Activated CD4-positive, alpha-beta T cell treated with anti-CD3 and anti-CD28 coated beads, Interleukin-2, amount 10 ng/mL, durations not matched to agents 24 days and 14 days (primary cell): Measurements from ENCODE around the gene HPS1. TPM values are rescaled to one million over a fixed set of nuclear protein-coding genes. Genes with fewer than 3 reads are reported as not detected.

Source experiments
- DNase-seq: peaks from one replicate; pipeline ENCODE4 v3.0.0; 2022
- H3K27ac Mint-ChIP-seq: one replicate; pipeline ENCODE4 v1.8.0; 2022; ENCODE audit warnings: mild to moderate bottlenecking, mixed read lengths
- H3K27me3 Mint-ChIP-seq: one replicate; pipeline ENCODE4 v1.8.0; 2022; ENCODE audit warnings: mixed read lengths
- H3K36me3 Mint-ChIP-seq: one replicate; pipeline ENCODE4 v1.8.0; 2022; ENCODE audit warnings: low read depth, mild to moderate bottlenecking, mixed read lengths
- H3K4me1 Mint-ChIP-seq: one replicate; pipeline ENCODE4 v1.8.0; 2021; ENCODE audit warnings: mixed read lengths
- H3K4me3 Mint-ChIP-seq: one replicate; pipeline ENCODE4 v1.8.0; 2022; ENCODE audit warnings: mild to moderate bottlenecking, moderate library complexity, mixed read lengths
- H3K9me3 Mint-ChIP-seq: one replicate; pipeline ENCODE4 v1.8.0; 2021; ENCODE audit warnings: mixed read lengths
- intact Hi-C: fragments of 100-400 bp; cut with micrococcal nuclease; formaldehyde crosslinking; loops from one replicate; pipeline ENCODE4 v1.15.1; 2023
- total RNA-seq: library from RNA; stranded (reverse); gene quantifications from 2 replicates; pipeline ENCODE4 v1.2.3, GENCODE V29; 2022

Gene HPS1
- total RNA-seq, 1 donor from 2014 or later, result 58.6 TPM

DNA sequence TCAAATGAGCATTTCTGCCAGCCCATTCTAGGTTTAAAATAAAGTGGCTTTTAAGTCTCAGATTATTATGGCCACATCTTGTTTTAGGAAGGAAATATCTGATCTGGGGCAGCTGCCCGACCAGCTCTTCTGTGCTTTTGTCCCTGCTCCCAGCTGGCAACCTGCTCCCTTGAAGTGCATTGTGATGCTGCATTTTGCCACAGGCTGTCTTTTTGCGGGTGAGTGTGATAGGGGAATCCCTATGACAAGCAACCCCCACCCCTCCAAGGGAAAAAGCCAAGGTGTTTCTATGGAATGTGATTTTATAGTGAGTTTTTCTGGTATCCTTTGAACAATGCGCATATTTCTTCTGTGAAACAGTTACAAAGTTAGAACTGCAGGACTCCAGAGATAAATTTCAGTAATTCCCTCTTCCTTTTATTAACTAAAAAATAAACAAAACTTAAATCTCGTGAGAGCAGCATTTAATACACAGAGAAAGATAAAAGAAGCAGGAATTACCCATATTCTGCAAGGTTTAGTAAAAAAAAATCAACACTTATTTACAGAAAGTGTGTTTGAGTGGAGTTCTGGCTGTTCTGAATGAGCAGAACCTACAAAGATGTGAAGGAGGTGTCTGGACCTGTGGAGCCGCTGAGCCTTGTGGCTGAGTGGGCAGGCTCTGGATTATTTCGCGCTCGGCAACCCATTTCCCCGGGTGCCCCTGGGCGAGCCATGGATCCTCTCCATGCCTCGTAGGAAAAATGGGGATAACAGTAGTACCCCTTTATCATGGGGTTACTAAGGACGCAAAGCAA lies 10.1 kb upstream of the HPS1 start:
- no peaks in the 10 kb centered on the region for H3K36me3 Mint-ChIP-seq
- H3K4me3 Mint-ChIP-seq, result no peak overlapping the region

DNA sequence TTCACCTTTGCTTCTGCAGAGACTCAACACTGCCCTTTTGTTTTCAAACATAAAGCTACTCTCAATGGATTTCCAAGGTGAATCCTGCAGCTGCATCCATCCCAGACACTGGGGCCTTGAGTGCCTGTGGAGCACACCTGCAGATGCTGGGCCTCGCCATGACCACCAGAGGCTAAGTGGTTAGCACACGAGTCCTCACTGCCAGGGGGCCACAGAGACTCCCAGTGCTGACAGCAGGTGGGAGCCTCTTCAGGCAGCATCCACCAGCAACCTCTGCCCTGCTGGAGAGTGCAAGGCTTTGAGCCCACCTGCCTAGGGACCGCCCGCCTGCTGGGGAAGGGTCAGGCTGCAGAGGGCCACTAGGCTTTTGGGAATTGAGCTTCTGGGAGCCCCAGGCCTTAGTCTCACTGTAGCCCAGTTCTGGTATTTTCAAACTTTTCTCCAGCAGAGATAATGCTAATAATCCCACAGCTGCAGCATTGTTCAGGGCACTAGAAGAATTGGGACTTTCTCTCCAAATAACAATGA lies 9.4 kb upstream of the HPS1 start:
- Mint-ChIP-seq H3K36me3 (no peaks in the 10 kb centered on the region), H3K9me3 (no peaks in the 10 kb centered on the region), H3K27ac (no peak overlapping the region), H3K4me3 (no peak overlapping the region), H3K27me3 (peaks cover 27% of the 10 kb centered on the region), H3K4me1 (no peaks in the 10 kb centered on the region)
- DNase-seq, result no peak
- intact Hi-C loops, result no loop called here

More for the DNA sequence above, 10.1 kb upstream of the HPS1 start:
- Mint-ChIP-seq H3K4me1 (no peaks in the 10 kb centered on the region), H3K27me3 (peaks cover 24% of the 10 kb centered on the region), H3K9me3 (no peaks in the 10 kb centered on the region), H3K27ac (no peak overlapping the region)
- DNase-seq, result no peak
- intact Hi-C loops, result no loop called here

DNA sequence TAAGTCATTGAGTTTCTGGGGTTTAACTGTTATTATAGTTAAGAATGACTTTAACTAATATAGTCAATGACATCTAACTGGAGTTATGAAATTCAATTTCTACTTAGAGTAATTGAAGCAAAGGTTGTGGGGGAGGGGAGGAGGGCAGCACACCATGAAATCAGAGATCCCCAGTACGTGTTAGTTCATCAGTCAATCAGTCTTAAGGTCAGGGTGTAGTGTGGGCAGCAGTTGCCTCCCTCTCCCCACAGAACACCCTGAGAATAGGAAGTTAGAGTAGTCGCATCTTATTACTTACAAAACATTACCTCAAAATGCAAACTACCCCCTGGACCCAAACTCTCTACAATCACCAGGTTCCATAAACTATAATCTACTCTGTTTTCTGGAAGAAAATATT lies 7.0 kb upstream of the HPS1 start:
- H3K4me3 Mint-ChIP-seq, result no peak overlapping the region
- intact Hi-C loops, result no loop called here
- no peak for DNase-seq
- no peak overlapping the region for H3K27ac Mint-ChIP-seq
- H3K27me3 Mint-ChIP-seq, result peaks cover 38% of the 10 kb centered on the region
- H3K4me1 Mint-ChIP-seq, result no peaks in the 10 kb centered on the region
- H3K36me3 Mint-ChIP-seq, result no peaks in the 10 kb centered on the region
- H3K9me3 Mint-ChIP-seq, result no peaks in the 10 kb centered on the region

DNA sequence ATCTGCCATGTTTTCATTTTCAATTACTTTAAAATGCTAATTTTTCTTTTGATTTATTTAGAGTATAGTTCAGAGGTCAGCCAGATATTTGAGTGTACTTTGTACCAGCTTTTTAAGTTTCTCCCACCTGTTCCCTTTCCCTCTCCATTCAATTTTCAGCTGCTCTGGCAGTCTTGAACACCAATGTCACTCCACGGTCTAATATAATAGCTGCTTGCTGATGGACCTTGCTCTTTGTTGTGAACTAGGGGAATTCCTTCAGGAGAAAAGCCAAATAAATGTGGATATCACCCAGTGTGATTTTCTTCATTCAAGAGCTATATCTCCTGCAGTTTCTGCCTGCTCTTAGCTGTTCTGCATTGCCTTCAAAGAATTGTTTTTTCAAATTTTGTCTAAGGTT lies 3.9 kb upstream of the HPS1 start:
- no peak for DNase-seq
- Mint-ChIP-seq H3K36me3 (peaks cover 2% of the 10 kb centered on the region), H3K4me1 (peaks cover 1% of the 10 kb centered on the region), H3K27me3 (peaks cover 30% of the 10 kb centered on the region), H3K9me3 (no peaks in the 10 kb centered on the region), H3K27ac (no peak overlapping the region), H3K4me3 (no peak overlapping the region)
- intact Hi-C loops, result no loop called here

DNA sequence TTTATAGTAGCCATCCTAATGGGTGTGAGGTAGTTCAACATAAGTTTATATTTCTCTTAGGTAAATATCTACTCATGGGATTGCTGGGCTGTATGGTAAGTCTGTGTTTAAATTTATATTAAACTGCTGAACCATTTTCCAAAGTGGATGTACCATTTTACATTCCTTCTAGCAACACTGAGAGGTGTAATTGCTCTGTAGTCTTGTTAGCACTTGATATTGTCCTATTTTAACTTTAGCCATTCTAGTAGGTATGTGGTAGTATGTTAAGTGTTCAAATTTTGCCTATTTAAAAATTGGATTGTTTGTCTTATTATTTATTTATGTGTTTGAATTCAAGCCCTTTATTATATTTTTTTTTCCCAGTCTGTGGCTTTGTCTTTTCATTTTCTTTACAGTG lies 2.6 kb upstream of the HPS1 start:
- H3K4me3 Mint-ChIP-seq, result no peak overlapping the region
- intact Hi-C loops, result no loop called here
- peaks cover 30% of the 10 kb centered on the region for H3K27me3 Mint-ChIP-seq
- peaks cover 11% of the 10 kb centered on the region for H3K36me3 Mint-ChIP-seq
- no peak overlapping the region for H3K27ac Mint-ChIP-seq
- H3K9me3 Mint-ChIP-seq, result no peaks in the 10 kb centered on the region
- no peak for DNase-seq
- peaks cover 13% of the 10 kb centered on the region for H3K4me1 Mint-ChIP-seq

DNA sequence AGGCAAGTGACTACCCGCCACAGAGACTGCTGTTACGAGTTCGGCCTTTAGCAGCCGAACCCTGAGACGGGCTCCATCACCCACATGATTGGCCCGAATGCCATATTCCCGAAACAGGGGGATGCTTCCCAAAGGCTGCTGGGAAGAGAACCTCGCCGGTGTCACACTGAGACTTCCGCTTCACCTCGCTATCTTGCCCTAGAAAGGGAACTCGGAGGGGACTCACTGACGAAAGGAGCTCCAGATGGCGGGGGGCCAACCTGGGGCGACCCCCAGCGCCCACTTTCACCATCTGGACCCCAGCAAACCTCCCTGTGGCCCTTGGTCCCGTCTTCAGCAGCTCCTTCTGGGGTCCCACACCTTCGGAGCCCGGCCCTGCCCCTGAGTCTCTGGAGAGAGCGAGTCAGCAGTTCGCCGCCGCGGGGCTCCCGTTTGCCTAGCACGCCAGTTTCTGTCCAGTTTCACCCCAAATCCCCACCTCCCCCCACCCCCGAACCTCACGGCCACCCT lies 529 bp downstream of the HPS1 start:
- Mint-ChIP-seq H3K36me3 (peaks cover 36% of the 10 kb centered on the region), H3K9me3 (no peaks in the 10 kb centered on the region), H3K27ac (peak overlapping the region; percentile 90), H3K27me3 (peaks cover 18% of the 10 kb centered on the region), H3K4me1 (peaks cover 24% of the 10 kb centered on the region), H3K4me3 (peak overlapping the region; percentile 95)
- DNase-seq, result peak; percentile 80
- intact Hi-C loops, result loop anchor here (2.0 kb wide), 1 partner anchor 305 kb away; no protein-coding TSS in a partner anchor

DNA sequence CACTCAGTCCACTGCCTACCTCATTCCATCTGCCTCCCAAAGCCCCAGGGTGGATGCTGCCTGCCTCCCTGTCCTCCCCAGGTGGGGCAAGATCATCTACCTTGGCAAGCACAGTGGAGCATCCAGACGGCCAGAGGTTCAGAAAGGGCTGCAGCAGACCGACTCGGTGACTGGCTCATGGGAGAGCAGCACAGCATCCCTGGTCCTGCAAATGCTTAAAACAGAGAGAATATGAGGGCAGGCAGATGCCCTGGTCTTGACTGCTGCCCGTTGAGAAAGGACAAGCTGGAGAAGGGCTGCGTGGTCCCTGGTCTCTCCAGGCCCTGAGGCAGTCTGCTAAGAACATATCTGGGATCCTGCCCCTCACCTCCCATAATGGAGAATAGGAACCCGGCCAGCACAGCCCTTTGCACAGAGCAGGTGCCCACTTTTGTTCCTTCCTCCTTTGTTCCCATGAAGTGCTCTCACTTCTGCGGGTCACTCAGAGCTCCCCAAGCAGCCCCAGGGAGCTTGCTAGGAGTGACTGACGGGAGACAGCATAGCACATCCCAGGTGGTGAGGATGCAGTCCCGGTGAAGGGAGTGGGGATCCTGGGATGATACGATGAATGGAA lies 1.4 kb downstream of the HPS1 start:
- no peak for DNase-seq
- peaks cover 10% of the 10 kb centered on the region for H3K27me3 Mint-ChIP-seq
- intact Hi-C loops, result no loop called here
- peak overlapping the region; percentile 95 for H3K4me3 Mint-ChIP-seq
- H3K4me1 Mint-ChIP-seq, result peaks cover 28% of the 10 kb centered on the region
- H3K36me3 Mint-ChIP-seq, result peaks cover 41% of the 10 kb centered on the region
- no peaks in the 10 kb centered on the region for H3K9me3 Mint-ChIP-seq
- peak overlapping the region; percentile 90 for H3K27ac Mint-ChIP-seq

DNA sequence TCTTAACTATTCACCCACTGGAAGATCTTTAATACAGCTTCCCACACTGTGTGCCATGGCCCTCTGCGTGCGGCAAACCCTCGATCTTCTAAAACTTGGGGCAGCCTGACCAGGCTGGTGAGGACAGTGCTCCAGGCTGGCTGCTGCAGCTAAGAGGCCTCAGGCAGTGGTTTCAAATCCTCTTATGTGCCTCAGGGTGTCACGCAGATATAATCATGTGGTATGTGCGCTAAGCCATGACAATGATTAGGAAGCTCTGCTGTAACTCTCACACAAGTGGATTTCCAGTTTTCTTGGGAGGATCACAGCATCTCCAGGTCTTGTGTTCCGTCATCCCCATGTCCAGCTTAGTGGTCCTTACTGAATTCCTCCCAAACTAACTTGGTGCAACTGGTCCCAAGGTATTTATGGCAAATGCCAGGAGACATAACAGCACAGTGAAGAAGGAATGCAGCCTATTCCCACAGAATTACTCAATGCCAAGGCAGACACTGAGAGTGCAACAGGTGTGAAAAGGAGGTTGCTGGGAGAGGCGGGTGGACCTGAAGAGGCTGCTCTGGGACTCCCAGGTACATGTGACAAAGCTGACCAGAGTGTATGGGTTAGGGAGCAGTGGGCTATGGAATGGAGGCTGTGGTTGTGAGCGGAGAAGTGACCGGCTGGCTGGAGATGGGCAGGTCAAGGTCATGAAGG lies 2.3 kb downstream of the HPS1 start:
- Mint-ChIP-seq H3K4me3 (peak overlapping the region; percentile 95), H3K27me3 (peaks cover 4% of the 10 kb centered on the region), H3K4me1 (peaks cover 28% of the 10 kb centered on the region), H3K36me3 (peaks cover 48% of the 10 kb centered on the region), H3K9me3 (peaks cover 5% of the 10 kb centered on the region), H3K27ac (peak overlapping the region; percentile 16)
- DNase-seq, result no peak
- intact Hi-C loops, result no loop called here

DNA sequence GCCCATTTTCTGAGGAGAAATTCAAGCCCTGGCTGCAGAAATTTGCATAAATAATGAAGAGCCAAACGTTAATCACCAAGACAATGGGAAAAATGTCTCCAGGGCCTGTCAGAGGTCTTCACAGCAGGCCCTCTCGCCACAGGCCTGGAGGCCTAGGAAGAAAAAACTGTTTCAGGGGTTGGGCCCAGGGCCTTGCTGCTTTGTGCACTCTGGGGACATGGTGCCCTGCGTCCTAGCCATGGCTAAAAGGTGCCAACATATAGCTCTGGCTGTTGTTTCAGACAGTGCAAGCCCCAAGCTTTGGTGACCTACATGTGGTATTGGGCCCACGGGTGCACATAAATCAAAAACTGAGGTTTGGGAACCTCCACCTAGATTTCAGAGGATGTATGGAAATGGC lies 8.0 kb downstream of the HPS1 start:
- Mint-ChIP-seq H3K36me3 (peaks cover 75% of the 10 kb centered on the region), H3K4me1 (peaks cover 19% of the 10 kb centered on the region), H3K27me3 (no peaks in the 10 kb centered on the region), H3K4me3 (no peak overlapping the region), H3K9me3 (peaks cover 6% of the 10 kb centered on the region), H3K27ac (no peak overlapping the region)
- DNase-seq, result no peak
- intact Hi-C loops, result no loop called here

DNA sequence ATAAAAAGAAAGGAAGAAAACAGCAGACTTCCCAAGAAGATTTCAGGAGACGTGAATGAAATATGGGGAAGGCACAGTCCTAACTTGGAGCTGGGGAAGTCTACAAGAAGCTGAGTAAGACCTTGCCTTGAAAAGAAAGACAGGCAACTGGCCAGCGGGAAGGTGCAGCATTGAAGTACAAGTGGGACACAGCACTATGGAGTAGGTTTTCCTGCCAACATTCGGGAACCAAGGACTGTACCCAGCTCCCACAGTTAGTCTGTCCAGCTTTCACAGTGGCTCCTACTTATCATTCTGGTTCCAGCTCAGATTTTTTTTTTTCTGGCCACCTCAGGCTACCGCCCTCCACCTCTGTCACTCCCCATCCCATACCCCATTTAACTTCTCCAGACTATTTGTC lies 10.0 kb downstream of the HPS1 start:
- H3K9me3 Mint-ChIP-seq, result peaks cover 9% of the 10 kb centered on the region
- H3K36me3 Mint-ChIP-seq, result peaks cover 74% of the 10 kb centered on the region
- intact Hi-C loops, result no loop called here
- no peak for DNase-seq
- H3K4me3 Mint-ChIP-seq, result no peak overlapping the region
- H3K27me3 Mint-ChIP-seq, result no peaks in the 10 kb centered on the region
- H3K4me1 Mint-ChIP-seq, result peaks cover 11% of the 10 kb centered on the region
- no peak overlapping the region for H3K27ac Mint-ChIP-seq

DNA sequence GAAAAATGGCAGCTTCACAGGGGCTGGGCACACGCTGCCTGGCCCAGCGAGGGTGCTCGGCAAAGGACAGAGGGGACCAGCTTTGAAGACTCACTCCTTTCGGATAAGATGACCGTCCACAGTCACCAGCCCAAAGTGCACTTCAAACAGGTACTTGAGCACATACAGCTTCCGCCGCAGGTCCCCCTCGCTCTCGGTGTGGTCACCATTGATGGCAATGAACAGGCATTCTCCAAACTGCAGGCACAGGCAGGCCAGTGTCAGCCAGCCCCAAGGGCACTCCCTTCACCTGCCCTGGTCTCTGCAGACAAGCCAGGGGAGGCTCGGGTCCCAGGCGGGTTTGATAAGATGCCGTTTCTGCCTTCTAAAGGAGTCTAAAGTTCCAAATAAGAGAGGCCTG lies 11.6 kb downstream of the HPS1 start:
- no peaks in the 10 kb centered on the region for H3K27me3 Mint-ChIP-seq
- no peak overlapping the region for H3K4me3 Mint-ChIP-seq
- H3K27ac Mint-ChIP-seq, result no peak overlapping the region
- H3K9me3 Mint-ChIP-seq, result peaks cover 9% of the 10 kb centered on the region
- DNase-seq, result no peak
- intact Hi-C loops, result no loop called here
- peaks cover 4% of the 10 kb centered on the region for H3K4me1 Mint-ChIP-seq
- peaks cover 77% of the 10 kb centered on the region for H3K36me3 Mint-ChIP-seq

DNA sequence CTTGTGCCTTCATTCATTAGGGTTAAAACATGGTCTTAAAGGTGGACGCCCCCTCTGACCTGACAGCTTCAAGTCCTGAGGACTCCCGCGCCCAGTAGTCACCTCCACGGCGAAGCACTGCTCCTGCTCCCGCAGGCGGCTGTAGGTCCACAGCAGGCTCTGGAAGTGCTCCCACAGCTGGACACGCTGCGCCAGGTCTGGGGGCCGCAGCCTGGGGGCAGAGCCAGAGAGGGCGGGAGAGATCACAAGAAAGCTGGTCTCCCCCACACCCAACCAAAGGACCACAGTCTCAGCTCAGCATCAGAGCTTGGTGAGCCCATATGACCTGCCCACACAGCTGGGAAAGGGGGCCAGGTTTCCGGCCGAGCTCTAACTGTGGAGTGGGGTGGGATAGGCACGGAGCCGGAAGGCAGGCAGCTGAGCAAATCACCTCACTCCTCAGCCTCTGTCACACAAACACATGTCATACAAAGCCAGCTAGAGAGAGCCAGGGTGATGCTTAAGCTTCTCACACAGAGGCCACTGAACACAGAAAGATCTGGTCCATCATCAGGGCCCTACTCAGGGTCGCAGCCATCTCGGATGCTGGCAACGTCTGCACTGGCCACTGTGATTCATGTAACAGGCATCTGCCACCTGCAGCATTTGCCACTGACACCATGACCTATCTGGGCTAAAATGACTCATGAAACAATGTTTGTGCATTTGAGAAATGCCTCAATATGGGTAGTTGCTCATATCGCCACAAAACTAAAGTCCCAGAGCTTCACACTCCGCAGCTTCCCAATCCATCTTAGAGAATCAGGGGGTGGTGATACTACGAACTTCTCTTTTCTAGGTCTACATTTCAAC lies 12.6 kb downstream of the HPS1 start:
- no peaks in the 10 kb centered on the region for H3K27me3 Mint-ChIP-seq
- no peak overlapping the region for H3K27ac Mint-ChIP-seq
- peaks cover 3% of the 10 kb centered on the region for H3K9me3 Mint-ChIP-seq
- no peak for DNase-seq
- peaks cover 4% of the 10 kb centered on the region for H3K4me1 Mint-ChIP-seq
- H3K4me3 Mint-ChIP-seq, result no peak overlapping the region
- H3K36me3 Mint-ChIP-seq, result peaks cover 66% of the 10 kb centered on the region
- intact Hi-C loops, result no loop called here

DNA sequence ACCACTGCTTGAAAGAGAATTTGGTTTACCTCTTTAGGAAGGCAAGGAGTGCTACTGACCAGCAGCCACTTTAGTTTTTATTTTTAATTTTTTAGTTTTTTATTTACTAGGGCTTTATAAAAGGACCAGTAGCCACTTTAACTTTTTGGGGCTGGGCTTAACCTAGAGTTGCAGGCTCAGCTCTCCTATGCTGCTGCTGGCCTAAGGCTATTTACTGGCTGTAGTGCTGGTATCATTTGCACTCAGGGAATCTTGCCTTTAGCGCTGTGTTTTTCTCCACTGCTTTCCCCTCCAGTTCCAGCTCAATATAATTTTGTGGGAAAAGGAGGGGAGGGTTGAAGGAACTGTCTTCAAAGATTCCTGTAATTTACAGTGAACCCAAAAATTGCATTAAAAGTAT lies 13.4 kb downstream of the HPS1 start:
- peaks cover 3% of the 10 kb centered on the region for H3K9me3 Mint-ChIP-seq
- DNase-seq, result no peak
- H3K4me1 Mint-ChIP-seq, result peaks cover 3% of the 10 kb centered on the region
- H3K36me3 Mint-ChIP-seq, result peaks cover 64% of the 10 kb centered on the region
- H3K27me3 Mint-ChIP-seq, result no peaks in the 10 kb centered on the region
- intact Hi-C loops, result no loop called here
- H3K27ac Mint-ChIP-seq, result no peak overlapping the region
- H3K4me3 Mint-ChIP-seq, result no peak overlapping the region
